Measurements from ENCODE around the gene PRPSAP2.
"Not testable (repeated sequence)": the region's sequence is repeated elsewhere in the genome, so short reads cannot be mapped to it uniquely, and the experiment has no call there.

PRPSAP2 gene

GRCh38 chr17:18947866-18948265 is 89.9 kb downstream of the PRPSAP2 start:
- DNase-seq = no peak

GRCh38 chr17:18948476-18949006 is 90.6 kb downstream of the PRPSAP2 start:
- DNase-seq = no peak

- DNase-seq = no peak
Measured at GRCh38 chr17:18949566-18949965, 91.6 kb downstream of the PRPSAP2 start.

GRCh38 chr17:18950346-18950745 is 92.4 kb downstream of the PRPSAP2 start:
- no peak for DNase-seq

GRCh38 chr17:18950944-18951905 is 93.3 kb downstream of the PRPSAP2 start:
- no peak for DNase-seq

- DNase-seq = no peak
Measured at GRCh38 chr17:18951941-18952842, 94.3 kb downstream of the PRPSAP2 start, which contains the start of gene SLC5A10. SLC5A10 (plus strand) TSS chr17:18952165; CDS start chr17:18952206, 41 bp downstream.

- DNase-seq = no peak
Measured at GRCh38 chr17:18953231-18953728, 95.3 kb downstream of the PRPSAP2 start.

GRCh38 chr17:18954321-18954720 is 96.4 kb downstream of the PRPSAP2 start:
- no peak for DNase-seq

- no peak for DNase-seq
Measured at GRCh38 chr17:18955009-18955408, 97.1 kb downstream of the PRPSAP2 start.

GRCh38 chr17:18956021-18956420 is 98.1 kb downstream of the PRPSAP2 start:
- DNase-seq = not testable (repeated sequence)

- DNase-seq = no peak
Measured at GRCh38 chr17:18956581-18956980, 98.7 kb downstream of the PRPSAP2 start.

- no peak for DNase-seq
Measured at GRCh38 chr17:18957831-18958230, 99.9 kb downstream of the PRPSAP2 start.

GRCh38 chr17:18958611-18959010 is 100.7 kb downstream of the PRPSAP2 start:
- DNase-seq = no peak

GRCh38 chr17:18959071-18959844 is 101.3 kb downstream of the PRPSAP2 start:
- DNase-seq = no peak

GRCh38 chr17:18959845-18960240 is 101.9 kb downstream of the PRPSAP2 start:
- no peak for DNase-seq

- DNase-seq = no peak
Measured at GRCh38 chr17:18960241-18960665, 102.3 kb downstream of the PRPSAP2 start.

- peak; percentile 83 for DNase-seq
Measured at GRCh38 chr17:18960803-18961511, 103.0 kb downstream of the PRPSAP2 start.

GRCh38 chr17:18961634-18962493 is 103.9 kb downstream of the PRPSAP2 start:
- no peak for DNase-seq

- DNase-seq = no peak
Measured at GRCh38 chr17:18962494-18962815, 104.5 kb downstream of the PRPSAP2 start.

All from stimulated activated CD4-positive, alpha-beta T cell treated with anti-CD3 and anti-CD28 coated beads, Interleukin-12 subunit alpha, Interleukin-12 subunit beta, amount 100 ng/mL, for 4 hours (primary cell).